SU-DHL-6 (cell line): Measurements from ENCODE around the gene ATP5MC3.
"Not testable (repeated sequence)": the region's sequence is repeated elsewhere in the genome, so short reads cannot be mapped to it uniquely, and the experiment has no call there.

Source experiments
- CTCF ChIP-seq: fragments of 200-600 bp; sonication (generic); IDR thresholded peaks from one replicate; pipeline ENCODE4 v1.5.1; 2017; ENCODE audit warnings: antibody characterized with exemption, mild to moderate bottlenecking, low read length, moderate library complexity; ENCODE audit not compliant: insufficient read depth, poor library complexity, severe bottlenecking
- EZH2phosphoT487 ChIP-seq: fragments of 200-600 bp; sonication (generic), shearing (Covaris generic); conservative IDR thresholded peaks from 2 replicates; pipeline ENCODE4 v1.6.1; 2018; ENCODE audit warnings: mild to moderate bottlenecking, antibody characterized with exemption, low read length, moderate library complexity, mixed read lengths

- not testable (repeated sequence) for TF ChIP-seq CTCF, EZH2phosphoT487
These were observed 47.1 kb upstream of the ATP5MC3 start for GRCh38 chr2:175228601-175229000.
